K562 (cell line): ENCODE data around the gene ABCB6. TPM values are rescaled to one million over a fixed set of nuclear protein-coding genes. Genes with fewer than 3 reads are reported as not detected.

Source experiments
- HNRNPL ChIP-seq: fragments of 200-400 bp; formaldehyde crosslinking; IDR thresholded peaks from 2 replicates; pipeline ENCODE4 v1.6.1; 2017; ENCODE audit warnings: low read depth, mild to moderate bottlenecking, low read length
- MGA ChIP-seq: fragments of 450-650 bp; IDR thresholded peaks from 2 replicates; pipeline ENCODE4 v1.6.1; 2016; ENCODE audit warnings: mild to moderate bottlenecking, moderate library complexity
- U2AF2 ChIP-seq: fragments of 200-400 bp; formaldehyde crosslinking; optimal IDR thresholded peaks from 2 replicates; pipeline ENCODE3; 2017; ENCODE audit warnings: low read depth, mild to moderate bottlenecking, low read length
- ZHX1 ChIP-seq: fragments of 150-350 bp; conservative IDR thresholded peaks from 2 replicates; pipeline ENCODE4 v1.6.1; 2014; ENCODE audit warnings: low read length
- ZSCAN29 ChIP-seq: fragments of 450-650 bp; IDR thresholded peaks from 2 replicates; pipeline ENCODE4 v1.6.1; 2017
- polyA plus RNA-seq, 8 experiments: library from polyadenylated mRNA; depleted of rRNA in 4 of 8; stranded (reverse) in 5 of 8; unstranded in 3 of 8; fragments of >200 nt; fragmentation: Nextera tagmentation in 2 of 8; fragmentation: Illumina TruSeq in 1 of 8; extraction: Ambion mirVana in 2 of 8; extraction: Trizol in 1 of 8; gene quantifications; 2 replicates each; pipeline versions ENCODE4 v1.2.1 to v1.2.3, GENCODE V29; 2011 to 2014; ENCODE audit warnings: inconsistent platforms in 1 of 8, missing spikeins in 1 of 8
- total RNA-seq, 7 experiments: library from RNA; depleted of rRNA in 6 of 7; stranded (reverse); fragments of >200 nt in 6 of 7; fragmentation: Illumina TruSeq in 2 of 7; extraction: Trizol in 2 of 7; gene quantifications; 2 replicates each; pipeline versions ENCODE4 v1.2.1 to v1.2.3, GENCODE V29; 2011 to 2021; ENCODE audit warnings: low replicate concordance in 1 of 7

The ABCB6 gene
- total and polyA plus RNA-seq, 9 of the 15 experiments (the other 6 are each of a cell fraction or from before 2014, with no cell fraction given), result 3.7 to 29.8 (median 16.8) TPM

- TF ChIP-seq MGA, result no peak
- no peak for TF ChIP-seq HNRNPL
- no peak for TF ChIP-seq ZSCAN29
- TF ChIP-seq ZHX1, result no peak
- no peak for TF ChIP-seq U2AF2
Observed at GRCh38 chr2:219165058-219165911, 53.5 kb downstream of the ABCB6 start (continued).
